IPS DF 6.9 (cell line): ENCODE measurements around the gene CCDC144A.
"Not testable (repeated sequence)": the region's sequence is repeated elsewhere in the genome, so short reads cannot be mapped to it uniquely, and the experiment has no call there.

Experiments
- DNase-seq: peaks from one replicate; pipeline ENCODE4 v3.0.0-alpha.2; 2013; ENCODE audit warnings: low read depth, low spot score
- H3K27ac ChIP-seq: one replicate; pipeline ENCODE4 v1.5.1; 2013; ENCODE audit warnings: low read length, control low read depth
- H3K27me3 ChIP-seq: 2 replicates; pipeline ENCODE4 v1.6.1; 2013; ENCODE audit warnings: mild to moderate bottlenecking, low read length; ENCODE audit not compliant: control insufficient read depth, insufficient read depth
- H3K36me3 ChIP-seq: 2 replicates; pipeline ENCODE4 v1.6.1; 2013; ENCODE audit warnings: low read length; ENCODE audit not compliant: control insufficient read depth, insufficient read depth
- H3K4me1 ChIP-seq: 2 replicates; pipeline ENCODE4 v1.6.1; 2013; ENCODE audit warnings: low read length; ENCODE audit not compliant: control insufficient read depth, insufficient read depth
- H3K4me3 ChIP-seq: 2 replicates; pipeline ENCODE4 v1.5.1; 2013; ENCODE audit warnings: mild to moderate bottlenecking, low read length
- H3K9me3 ChIP-seq: 2 replicates; pipeline ENCODE4 v1.6.1; 2013; ENCODE audit warnings: low read length, inconsistent platforms; ENCODE audit not compliant: control insufficient read depth, insufficient read depth
- WGBS: extraction: QIAGEN DNeasy Blood & Tissue Kit; methylation state at CpG from one replicate; pipeline ENCODE4 v1.1.7; 2013; ENCODE audit warnings: mixed read lengths, missing lambda C conversion rate; ENCODE audit not compliant: insufficient read length, insufficient coverage; 5-methylcytosine and 5-hydroxymethylcytosine counted together

Gene CCDC144A

DNA sequence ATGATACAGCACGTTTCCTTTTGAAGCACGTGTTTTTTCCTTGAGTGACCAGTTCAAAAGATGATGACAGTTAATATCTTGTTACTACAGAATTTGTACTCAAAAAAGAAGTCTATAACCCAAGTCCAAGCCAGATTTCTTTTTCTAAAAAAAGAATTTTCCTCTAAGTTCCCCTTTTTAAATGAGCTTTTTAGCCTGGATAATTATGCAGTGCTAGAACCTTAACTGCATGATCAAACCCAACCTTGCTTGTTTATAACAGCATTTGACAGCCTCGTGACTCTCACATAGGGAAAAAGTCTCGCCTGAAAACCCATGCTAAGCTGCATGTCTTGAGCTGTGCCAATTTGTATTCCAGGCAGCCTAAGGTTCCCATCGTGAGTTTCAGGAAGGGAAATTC, 104.2 kb downstream of the CCDC144A start:
- not testable (repeated sequence) for H3K4me3 ChIP-seq, DNase-seq, H3K27ac ChIP-seq

DNA sequence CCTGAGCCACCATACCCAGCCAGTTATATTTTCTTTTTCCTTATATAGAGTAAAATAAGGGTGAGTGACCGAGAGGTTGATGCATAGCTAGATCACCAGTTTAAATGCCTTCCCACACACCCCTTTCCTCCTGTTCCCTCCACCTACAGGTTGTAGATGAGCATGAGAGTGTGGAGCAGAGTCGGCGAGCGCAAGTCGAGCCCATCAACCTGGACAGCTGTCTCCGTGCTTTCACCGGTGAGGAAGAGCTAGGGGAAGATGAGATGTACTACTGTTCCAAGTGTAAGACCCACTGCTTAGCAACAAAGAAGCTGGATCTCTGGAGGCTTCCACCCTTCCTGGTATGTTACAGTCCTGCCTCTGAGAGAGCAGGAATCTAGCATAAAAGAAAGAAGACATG, 105.9 kb downstream of the CCDC144A start:
- not testable (repeated sequence) for H3K27me3 ChIP-seq, DNase-seq, H3K4me3 ChIP-seq, H3K4me1 ChIP-seq, H3K27ac ChIP-seq, H3K36me3 ChIP-seq, H3K9me3 ChIP-seq
- WGBS = no CpG with 5 or more reads among the region's 7 CpGs

More for the DNA sequence above, 104.2 kb downstream of the CCDC144A start:
- no CpG with 5 or more reads among the region's 5 CpGs for WGBS
- not testable (repeated sequence) for H3K36me3 ChIP-seq, H3K4me1 ChIP-seq, H3K9me3 ChIP-seq, H3K27me3 ChIP-seq

DNA sequence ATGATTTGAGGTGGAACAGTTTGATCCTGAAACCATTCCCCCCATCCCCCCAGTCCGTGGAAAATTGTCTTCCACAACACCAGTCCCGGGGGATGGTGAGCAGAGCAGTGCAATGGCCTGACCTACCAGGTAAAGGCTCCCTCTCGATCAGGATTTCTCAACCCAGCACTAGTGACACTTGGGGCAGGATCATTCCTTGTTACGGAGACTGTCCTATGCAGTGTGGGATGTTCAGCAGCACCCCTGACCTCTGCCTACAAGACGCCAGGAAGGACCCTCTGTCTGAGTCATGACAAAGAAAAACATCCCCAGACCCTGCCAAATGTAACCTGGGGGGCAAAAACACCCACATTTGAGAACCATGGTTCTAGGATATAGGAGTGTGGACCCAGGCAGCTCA, 114.8 kb downstream of the CCDC144A start:
- DNase-seq, H3K9me3 ChIP-seq, H3K27me3 ChIP-seq, H3K4me3 ChIP-seq, H3K27ac ChIP-seq, H3K36me3 ChIP-seq, H3K4me1 ChIP-seq: not testable (repeated sequence)
- WGBS = no CpG with 5 or more reads among the region's 5 CpGs

DNA sequence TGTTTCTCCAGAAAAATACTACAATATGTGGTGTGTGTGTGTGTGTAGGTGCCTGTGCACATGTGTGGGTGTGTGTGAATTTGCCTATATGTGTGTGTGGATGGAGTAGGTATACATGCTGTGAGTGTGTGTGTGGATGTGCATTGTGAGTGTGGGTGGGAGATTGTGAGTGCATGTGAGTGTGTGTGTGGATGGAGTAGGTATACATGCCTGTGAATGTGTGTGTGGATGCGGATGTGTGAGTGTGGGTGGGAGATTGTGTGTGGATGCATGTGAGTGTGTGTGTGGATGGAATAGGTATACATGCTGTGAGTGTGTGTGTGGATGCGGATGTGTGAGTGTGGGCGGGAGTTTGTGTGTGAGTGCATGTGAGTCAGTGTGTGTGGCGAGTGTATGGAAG, 116.6 kb downstream of the CCDC144A start:
- not testable (repeated sequence) for DNase-seq, H3K36me3 ChIP-seq, H3K4me3 ChIP-seq, H3K9me3 ChIP-seq, H3K27ac ChIP-seq, H3K27me3 ChIP-seq, H3K4me1 ChIP-seq
- WGBS = 100% methylated on average over 2 of the region's 4 CpGs

DNA sequence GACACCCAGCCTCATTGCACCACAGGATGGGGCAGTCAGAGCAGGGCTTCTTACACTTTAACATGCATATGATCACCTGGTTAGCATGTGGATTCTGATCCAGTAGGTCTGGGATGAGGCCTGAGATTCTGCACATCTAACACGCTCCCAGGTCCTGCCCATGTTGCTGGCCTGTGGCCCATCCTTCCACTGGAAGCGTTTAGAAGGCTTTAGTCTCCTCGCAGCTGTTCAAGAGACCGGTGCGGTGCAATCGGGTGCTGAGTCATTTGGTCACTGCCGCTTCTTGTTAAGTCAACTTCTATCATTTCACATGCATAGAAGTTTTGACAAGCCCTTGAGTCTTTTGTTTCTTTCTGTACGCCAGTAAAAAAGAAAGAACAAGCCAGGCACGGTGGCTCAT, 117.6 kb downstream of the CCDC144A start:
- not testable (repeated sequence) for H3K27me3 ChIP-seq, H3K9me3 ChIP-seq, H3K27ac ChIP-seq, DNase-seq, H3K4me1 ChIP-seq, H3K4me3 ChIP-seq, H3K36me3 ChIP-seq
- no CpG with 5 or more reads among the region's 9 CpGs for WGBS

DNA sequence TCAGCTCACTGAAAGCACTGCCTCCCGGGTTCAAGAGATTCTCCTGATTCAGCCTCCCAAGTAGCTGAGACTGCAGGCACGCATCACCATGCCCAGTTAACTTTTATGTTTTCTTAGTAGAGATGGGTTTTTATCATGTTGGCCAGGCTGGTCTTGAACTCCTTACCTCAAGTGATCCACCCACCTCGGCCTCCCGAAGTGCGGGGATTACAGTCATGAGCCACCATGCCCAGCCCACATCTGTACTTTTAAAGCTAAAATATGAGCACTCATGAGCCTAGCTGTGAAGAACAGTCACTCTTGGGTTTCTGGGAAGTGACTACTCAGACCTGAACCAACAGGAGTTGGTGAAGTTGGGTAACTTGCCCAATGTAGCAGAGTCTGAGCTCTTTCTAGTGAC, 120.2 kb downstream of the CCDC144A start:
- not testable (repeated sequence) for H3K27ac ChIP-seq, H3K4me3 ChIP-seq, H3K36me3 ChIP-seq, H3K4me1 ChIP-seq, H3K9me3 ChIP-seq, H3K27me3 ChIP-seq, DNase-seq
- no CpG with 5 or more reads among the region's 5 CpGs for WGBS

DNA sequence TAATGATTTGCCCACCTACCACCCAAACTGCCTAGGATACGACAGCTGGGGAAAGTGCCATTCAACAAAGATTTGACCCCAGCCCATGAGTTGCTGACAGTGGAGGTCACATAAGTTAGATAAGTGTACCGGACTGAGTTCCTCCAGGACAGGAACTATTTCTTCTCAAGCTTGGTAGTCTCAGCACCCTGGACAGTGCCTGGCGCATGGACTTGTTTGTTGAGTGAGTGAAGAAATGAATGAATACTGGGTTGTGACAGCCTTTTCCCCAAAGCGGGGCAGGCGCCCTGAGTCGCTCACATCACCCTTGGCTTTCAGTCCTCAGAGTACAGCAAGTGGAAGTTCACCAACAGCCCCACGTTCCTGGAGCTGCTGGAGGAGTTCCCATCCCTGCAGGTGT, 122.1 kb downstream of the CCDC144A start:
- H3K4me3 ChIP-seq, H3K27ac ChIP-seq, H3K27me3 ChIP-seq, H3K36me3 ChIP-seq, DNase-seq, H3K9me3 ChIP-seq, H3K4me1 ChIP-seq: not testable (repeated sequence)
- WGBS = no CpG with 5 or more reads among the region's 7 CpGs

DNA sequence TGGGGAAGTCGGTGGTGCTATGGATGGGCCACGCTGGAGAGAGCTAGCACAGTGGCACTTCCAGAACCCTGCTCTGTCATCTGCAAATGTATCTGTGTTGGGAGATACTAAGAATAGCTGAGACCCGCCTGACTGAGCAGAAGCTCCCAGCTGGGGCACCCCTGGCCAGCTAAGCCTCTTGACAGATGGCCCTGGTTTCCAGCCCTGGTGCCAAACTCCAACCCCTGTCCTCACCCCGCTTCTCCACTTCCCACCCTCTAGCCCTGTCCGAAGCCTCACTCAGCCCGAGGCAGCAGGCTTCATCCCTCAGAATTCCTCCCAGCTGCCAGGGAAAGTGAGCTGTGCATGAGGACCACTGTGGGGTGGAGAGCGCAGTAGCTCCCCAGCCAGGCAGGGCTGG, 124.4 kb downstream of the CCDC144A start:
- DNase-seq = no peak
- Histone ChIP-seq H3K27me3 (no peaks in the 10 kb centered on the region), H3K27ac (no peak overlapping the region), H3K36me3 (no peaks in the 10 kb centered on the region), H3K9me3 (no peaks in the 10 kb centered on the region), H3K4me3 (no peak overlapping the region), H3K4me1 (no peaks in the 10 kb centered on the region)
- no CpG with 5 or more reads among the region's 7 CpGs for WGBS

DNA sequence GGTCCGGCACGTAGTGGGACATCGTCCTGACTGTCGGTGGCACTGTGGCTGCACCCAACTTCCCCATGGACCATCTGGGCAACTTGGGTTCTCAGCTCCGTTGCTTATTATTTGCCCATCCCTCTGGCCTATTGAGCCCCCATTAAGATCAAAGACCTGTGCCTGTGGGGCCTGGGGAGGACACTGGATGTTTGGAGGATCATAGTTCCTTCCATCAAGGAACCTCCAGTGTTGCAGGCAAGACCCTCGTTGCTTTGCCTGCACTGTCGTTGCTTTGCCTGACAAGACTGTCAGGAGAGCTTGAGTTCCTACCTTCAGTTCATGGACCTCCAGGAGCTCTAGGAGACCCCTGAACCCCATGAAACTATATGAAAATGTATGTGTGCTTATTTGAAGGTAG, 127.2 kb downstream of the CCDC144A start:
- Histone ChIP-seq H3K4me1 (no peaks in the 10 kb centered on the region), H3K27me3 (no peaks in the 10 kb centered on the region), H3K36me3 (no peaks in the 10 kb centered on the region), H3K4me3 (no peak overlapping the region), H3K27ac (no peak overlapping the region), H3K9me3 (no peaks in the 10 kb centered on the region)
- DNase-seq = no peak
- no CpG with 5 or more reads among the region's 7 CpGs for WGBS

DNA sequence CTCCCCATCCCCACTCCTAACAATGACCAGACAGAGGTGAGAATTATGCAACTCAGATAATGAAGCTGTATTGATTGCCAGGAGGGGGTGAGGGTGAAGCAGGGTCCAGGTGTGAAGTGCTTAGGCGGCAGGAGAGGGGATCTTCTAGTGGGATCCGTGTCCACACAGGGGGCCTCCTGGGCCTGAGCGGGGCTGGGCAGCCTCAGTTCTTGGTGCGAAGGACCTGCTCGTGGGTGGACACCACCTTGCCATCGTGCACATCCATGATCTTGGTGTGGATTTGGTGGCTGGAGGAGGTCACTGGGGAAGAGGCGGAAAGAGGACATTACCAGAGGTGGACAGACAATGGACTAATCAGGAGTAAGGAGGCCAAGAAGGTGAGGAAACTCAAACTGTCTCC, 127.9 kb downstream of the CCDC144A start:
- H3K27ac ChIP-seq, H3K36me3 ChIP-seq, H3K4me3 ChIP-seq, H3K4me1 ChIP-seq, H3K27me3 ChIP-seq, DNase-seq, H3K9me3 ChIP-seq: not testable (repeated sequence)
- no CpG with 5 or more reads among the region's 7 CpGs for WGBS

DNA sequence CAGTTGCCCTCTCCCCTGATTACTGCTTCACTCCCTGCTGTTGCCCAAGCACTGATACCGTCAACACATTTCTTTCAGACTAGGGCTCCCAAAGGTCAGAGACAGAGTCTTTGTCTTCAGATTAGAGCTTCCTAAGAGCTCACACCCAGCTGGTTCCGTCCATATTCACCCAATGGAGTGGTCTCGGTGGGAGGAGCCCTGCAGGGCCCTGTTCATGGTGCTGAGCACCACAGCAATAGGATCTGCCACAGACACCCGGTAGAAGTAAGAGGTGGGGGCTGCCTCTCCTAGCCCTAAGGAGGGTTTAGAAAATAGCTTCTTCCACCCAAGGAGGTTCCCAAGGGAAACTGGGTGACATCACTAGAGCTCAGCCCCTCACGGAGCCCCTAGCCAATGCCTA, 128.3 kb downstream of the CCDC144A start:
- Histone ChIP-seq H3K4me1 (no peaks in the 10 kb centered on the region), H3K27ac (no peak overlapping the region), H3K36me3 (no peaks in the 10 kb centered on the region), H3K4me3 (no peak overlapping the region), H3K27me3 (no peaks in the 10 kb centered on the region), H3K9me3 (no peaks in the 10 kb centered on the region)
- no CpG with 5 or more reads among the region's 5 CpGs for WGBS
- DNase-seq = no peak
